ENCODE data around the gene SLC35A3.
"Not testable (repeated sequence)": the region's sequence is repeated elsewhere in the genome, so short reads cannot be mapped to it uniquely, and the experiment has no call there.

- TF ChIP-seq CTCF, EZH2 (IDR thresholded peaks at IDR 0.05): not testable (repeated sequence)
These were observed 9.5 kb upstream of the SLC35A3 start for GRCh38 chr1:99960260-99960659.

Data from neural progenitor cell (in vitro differentiated cells).